K562 (cell line): ENCODE results near the gene AKT3. TPM values are rescaled to one million over a fixed set of nuclear protein-coding genes. Genes with fewer than 3 reads are reported as not detected.
A peak's percentile ranks its signal among the peaks of the same experiment; 100 is the strongest.

Experiments used
- ATAC-seq: fragments of 200-7000 bp; cut with Tn5 transposase; 3 replicates; pipeline ENCODE4 v1.9.1; 2020; ENCODE audit warnings: moderate library complexity
- BruUV-seq: library from RNA; stranded (reverse); fragments of 400-500 nt; replicated peaks from 2 replicates; lab custom pipeline; 2021; lab: Mats Ljungman, UMichigan
- CTCF ChIA-PET: fragments of 300-600 bp; formaldehyde crosslinking; extraction: SDS; loops from one replicate; lab custom pipeline; 2021; ENCODE audit warnings: low intra/inter-chr PET ratio; lab: Yijun Ruan, JAX
- POLR2A ChIA-PET: fragments of 300-600, 350-650 bp; sonication (Branson Sonifier 250); formaldehyde crosslinking; extraction: SDS; loops from one replicate; lab custom pipeline; 2021; ENCODE audit warnings: antibody characterized with exemption, inconsistent platforms; lab: Yijun Ruan, JAX
- DNase-seq, 4 experiments: peaks; one replicate each; pipeline versions ENCODE4 v3.0.0 to v3.0.0-alpha.2; 2011 to 2018; ENCODE audit warnings: low spot score in 3 of 4, mixed read lengths in 3 of 4; ENCODE audit errors: extremely low read depth in 1 of 4
- FAIRE-seq: peaks from 2 replicates; lab custom pipeline; 2011; peaks lifted over from hg19 to GRCh38; lab: Jason Lieb, UNC
- H2AFZ ChIP-seq: 2 replicates; pipeline ENCODE4 v1.6.0; 2011; ENCODE audit warnings: low read depth, low read length, control low read depth, inconsistent platforms
- H3K27ac ChIP-seq: fragments of 200-600 bp; 3 replicates; pipeline ENCODE4 v1.8.0; 2011; ENCODE audit warnings: low read depth, mild to moderate bottlenecking, control low read depth, inconsistent platforms, low read length, moderate library complexity, mixed read lengths; ENCODE audit errors: extremely low read depth
- H3K27me3 ChIP-seq, 2 experiments: fragments of 300-600 bp in 1 of 2; 2 replicates in 1 of 2; 3 replicates in 1 of 2; pipeline versions ENCODE4 v1.6.0 to v1.8.0; 2011; ENCODE audit warnings: inconsistent platforms in 2 of 2, low read length in 2 of 2, mild to moderate bottlenecking in 1 of 2, mixed read lengths in 1 of 2, moderate library complexity in 1 of 2; ENCODE audit not compliant: control insufficient read depth in 2 of 2, insufficient read depth in 2 of 2
- H3K36me3 ChIP-seq: fragments of 300-600 bp; 3 replicates; pipeline ENCODE4 v1.8.0; 2011; ENCODE audit warnings: mild to moderate bottlenecking, low read length, inconsistent platforms; ENCODE audit not compliant: control insufficient read depth, insufficient read depth
- H3K4me1 ChIP-seq, 2 experiments: fragments of 200-600 bp in 1 of 2; replicated peaks in 1 of 2; 2 replicates in 1 of 2; 3 replicates in 1 of 2; pipeline versions ENCODE4 v1.5.1 to v1.8.0; 2011; ENCODE audit warnings: inconsistent platforms in 2 of 2, low read length in 2 of 2, mild to moderate bottlenecking in 1 of 2, mixed read lengths in 1 of 2, moderate library complexity in 1 of 2; ENCODE audit not compliant: control insufficient read depth in 2 of 2, insufficient read depth in 2 of 2
- H3K4me2 ChIP-seq: 2 replicates; pipeline ENCODE4 v1.6.1; 2011; ENCODE audit warnings: low read length, control low read depth, inconsistent platforms, mixed read lengths; ENCODE audit not compliant: insufficient read depth
- H3K4me3 ChIP-seq: fragments of 200-600 bp; sonication (generic), shearing (Covaris generic); 2 replicates; pipeline ENCODE4 v1.5.1; 2016; ENCODE audit warnings: control low read depth, inconsistent platforms
- H3K79me2 ChIP-seq: fragments of 200-600 bp; 3 replicates; pipeline ENCODE4 v1.8.0; 2011; ENCODE audit warnings: low read length, inconsistent platforms; ENCODE audit not compliant: control insufficient read depth, insufficient read depth
- H3K9ac ChIP-seq, 2 experiments: 2 replicates each; pipeline versions ENCODE4 v1.6.0 to v1.6.1; 2011; ENCODE audit warnings: low read depth in 2 of 2, low read length in 2 of 2, control low read depth in 1 of 2, inconsistent platforms in 1 of 2, mild to moderate bottlenecking in 1 of 2, mixed read lengths in 1 of 2; ENCODE audit not compliant: insufficient read depth in 1 of 2
- H3K9me1 ChIP-seq: one replicate; pipeline ENCODE4 v1.6.0; 2011; ENCODE audit warnings: inconsistent platforms, mild to moderate bottlenecking, low read length, moderate library complexity; ENCODE audit not compliant: control insufficient read depth, insufficient read depth
- H3K9me3 ChIP-seq: replicated peaks from 2 replicates; pipeline ENCODE4 v1.5.1; 2011; ENCODE audit warnings: low read depth, low read length, inconsistent platforms; ENCODE audit not compliant: control insufficient read depth, insufficient read depth
- H4K20me1 ChIP-seq: replicated peaks from 2 replicates; pipeline ENCODE4 v1.6.1; 2011; ENCODE audit warnings: low read length, inconsistent platforms, mixed read lengths; ENCODE audit not compliant: control insufficient read depth, insufficient read depth
- CCAR2 ChIP-seq: fragments of 200-400 bp; formaldehyde crosslinking; IDR thresholded peaks from 2 replicates; pipeline ENCODE4 v1.6.1; 2017; ENCODE audit warnings: mild to moderate bottlenecking, low read depth, low read length
- CSDE1 ChIP-seq, 2 experiments: fragments of 450-650 bp; IDR thresholded peaks; 2 replicates each; pipeline ENCODE4 v1.6.1; 2016; ENCODE audit warnings: mild to moderate bottlenecking in 1 of 2
- DDX20 ChIP-seq: fragments of 450-650 bp; IDR thresholded peaks from 2 replicates; pipeline ENCODE4 v1.6.1; 2016; ENCODE audit warnings: missing genetic modification characterization, low read depth, mild to moderate bottlenecking, missing compliant biosample characterization, moderate library complexity
- NR1H2 ChIP-seq: sonication (generic); formaldehyde crosslinking; IDR thresholded peaks from 2 replicates; pipeline ENCODE4 v1.4.0; 2020; ENCODE audit warnings: mild to moderate bottlenecking, missing genetic modification reagents
- SRSF3 ChIP-seq: fragments of 200-400 bp; formaldehyde crosslinking; IDR thresholded peaks from 2 replicates; pipeline ENCODE4 v1.6.1; 2016; ENCODE audit warnings: mild to moderate bottlenecking, low read length, moderate library complexity; ENCODE audit not compliant: insufficient read depth
- ZNF239 ChIP-seq: fragments of 250-450 bp; sonication (Bioruptor Pico); IDR thresholded peaks from 2 replicates; pipeline ENCODE4 v1.4.0; 2020; ENCODE audit warnings: mild to moderate bottlenecking
- ZNF507 ChIP-seq: conservative IDR thresholded peaks from 2 replicates; pipeline ENCODE4 v1.6.1; 2017; ENCODE audit warnings: missing genetic modification characterization, missing compliant biosample characterization
- ZNF57 ChIP-seq: fragments of 450-650 bp; formaldehyde crosslinking; IDR thresholded peaks from 2 replicates; pipeline ENCODE4 v1.4.0; 2020; ENCODE audit warnings: mild to moderate bottlenecking, moderate library complexity
- WGBS: fragments of 100-300 bp; shearing (Covaris generic); methylation state at CpG from one replicate; pipeline ENCODE4 v1.1.6; 2016; ENCODE audit warnings: low coverage, mixed read lengths; ENCODE audit not compliant: insufficient coverage; ENCODE audit errors: missing lambda C conversion rate; 5-methylcytosine and 5-hydroxymethylcytosine counted together
- in situ Hi-C: fragments of 300-500 bp; cut with MboI; formaldehyde crosslinking; loops from 4 replicates; pipeline ENCODE4 v1.15.0; 2018; ENCODE audit warnings: inconsistent platforms, mixed read lengths
- intact Hi-C: fragments of 100-400 bp; cut with micrococcal nuclease; formaldehyde crosslinking; loops from 2 replicates; pipeline ENCODE4 v1.14.2; 2022
- polyA plus RNA-seq, 8 experiments: library from polyadenylated mRNA; depleted of rRNA in 4 of 8; stranded (reverse) in 5 of 8; unstranded in 3 of 8; fragments of >200 nt; fragmentation: Nextera tagmentation in 2 of 8; fragmentation: Illumina TruSeq in 1 of 8; extraction: Ambion mirVana in 2 of 8; extraction: Trizol in 1 of 8; gene quantifications; 2 replicates each; pipeline versions ENCODE4 v1.2.1 to v1.2.3, GENCODE V29; 2011 to 2014; ENCODE audit warnings: inconsistent platforms in 1 of 8, missing spikeins in 1 of 8
- total RNA-seq, 7 experiments: library from RNA; depleted of rRNA in 6 of 7; stranded (reverse); fragments of >200 nt in 6 of 7; fragmentation: Illumina TruSeq in 2 of 7; extraction: Trizol in 2 of 7; gene quantifications; 2 replicates each; pipeline versions ENCODE4 v1.2.1 to v1.2.3, GENCODE V29; 2011 to 2021; ENCODE audit warnings: low replicate concordance in 1 of 7
- TF ChIP-seq, protein P1 (sequence below), 2 experiments: fragments of 450-650 bp; conservative IDR thresholded peaks; 2 replicates each; pipeline ENCODE4 v1.6.1; 2017; ENCODE audit warnings: mild to moderate bottlenecking in 2 of 2, moderate library complexity in 2 of 2
- TF ChIP-seq, protein P2 (sequence below): fragments of 250-450 bp; sonication (Bioruptor Pico); IDR thresholded peaks from 2 replicates; pipeline ENCODE4 v1.8.0; 2021; ENCODE audit warnings: borderline replicate concordance, mild to moderate bottlenecking, moderate library complexity; ENCODE audit not compliant: poor library complexity, severe bottlenecking

Gene AKT3
- total and polyA plus RNA-seq, 9 of the 15 experiments (the other 6 are each of a cell fraction or from before 2014, with no cell fraction given), result 0.04 to 0.54 (median 0.18) TPM; not detected in 1

DNA sequence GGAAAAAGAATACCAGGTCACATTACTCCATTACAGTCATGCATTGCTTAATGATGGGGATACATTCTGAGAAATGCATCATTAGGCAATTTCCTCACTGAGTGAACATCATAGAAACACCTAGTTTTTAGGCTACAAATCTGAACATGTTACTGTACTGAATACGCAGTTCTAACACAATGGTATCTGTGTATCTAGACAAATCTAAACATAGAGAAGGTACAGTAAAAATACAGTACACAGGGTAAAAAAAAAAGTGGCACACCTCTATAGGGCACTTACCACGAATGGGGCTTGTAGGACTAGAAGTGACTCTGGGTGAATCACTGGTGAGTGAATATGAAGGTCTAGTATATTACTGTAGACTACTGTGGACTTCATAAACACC, 115.7 kb downstream of the AKT3 start (continued):
- TF ChIP-seq CSDE1 (IDR thresholded peaks at IDR 0.05) (no peak), NR1H2 (CRISPR knock-in tag) (no peak), CCAR2 (no peak), DDX20 (no peak), SRSF3 (no peak), ZNF239 (no peak)
- TF ChIP-seq, protein P1, sequence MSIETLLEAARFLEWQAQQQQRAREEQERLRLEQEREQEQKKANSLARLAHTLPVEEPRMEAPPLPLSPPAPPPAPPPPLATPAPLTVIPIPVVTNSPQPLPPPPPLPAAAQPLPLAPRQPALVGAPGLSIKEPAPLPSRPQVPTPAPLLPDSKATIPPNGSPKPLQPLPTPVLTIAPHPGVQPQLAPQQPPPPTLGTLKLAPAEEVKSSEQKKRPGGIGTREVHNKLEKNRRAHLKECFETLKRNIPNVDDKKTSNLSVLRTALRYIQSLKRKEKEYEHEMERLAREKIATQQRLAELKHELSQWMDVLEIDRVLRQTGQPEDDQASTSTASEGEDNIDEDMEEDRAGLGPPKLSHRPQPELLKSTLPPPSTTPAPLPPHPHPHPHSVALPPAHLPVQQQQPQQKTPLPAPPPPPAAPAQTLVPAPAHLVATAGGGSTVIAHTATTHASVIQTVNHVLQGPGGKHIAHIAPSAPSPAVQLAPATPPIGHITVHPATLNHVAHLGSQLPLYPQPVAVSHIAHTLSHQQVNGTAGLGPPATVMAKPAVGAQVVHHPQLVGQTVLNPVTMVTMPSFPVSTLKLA (conservative IDR thresholded peaks at IDR 0.05), result no peak
- TF ChIP-seq, all 486 proteins: peak for 0

DNA sequence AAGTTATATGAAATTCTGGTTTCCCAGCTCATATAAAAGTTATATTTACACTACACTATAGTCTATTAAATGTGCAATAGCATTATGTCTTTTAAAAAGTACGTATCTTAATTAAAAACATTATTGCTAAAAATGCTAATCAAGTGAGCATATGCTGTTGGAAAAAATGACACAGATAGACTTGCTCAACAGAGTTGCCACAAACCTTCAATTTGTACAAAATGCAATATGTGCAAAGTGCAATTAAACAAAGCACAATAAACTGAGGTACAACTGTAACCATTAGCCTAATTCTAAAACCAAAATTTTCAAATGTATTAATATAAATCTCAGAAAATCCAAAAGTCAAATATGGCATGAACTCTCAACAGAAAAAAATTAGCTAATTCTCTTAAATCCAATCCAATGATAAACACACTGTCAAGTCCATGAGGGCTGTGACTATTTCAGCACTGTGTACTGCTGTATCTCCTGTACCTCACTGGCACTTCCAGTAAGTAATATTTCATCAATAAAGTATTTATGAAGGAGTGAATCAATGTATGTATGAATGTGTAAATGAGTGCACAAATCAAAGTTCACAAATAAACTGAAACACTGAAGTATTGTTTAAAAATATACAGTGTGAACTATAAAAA, 116.3 kb downstream of the AKT3 start:
- in situ Hi-C loops, result no loop called here
- intact Hi-C loops, result no loop called here

More for the DNA sequence above, 116.3 kb downstream of the AKT3 start:
- DNase-seq (no peak), ATAC-seq (no peak), FAIRE-seq (no peak)
- Histone ChIP-seq H3K4me1 (peaks cover 0 to 3% of the 10 kb centered on the region in 2 experiments; a peak in 1 of 5 replicates), H3K36me3 (no peaks in the 10 kb centered on the region), H3K9ac (no peak overlapping the region), H3K9me1 (no peaks in the 10 kb centered on the region), H3K4me3 (no peak overlapping the region), H3K9me3 (0 out of 2 replicates have a peak, but pooled peaks cover 1% of the 10 kb centered on the region), H3K4me2 (no peak overlapping the region), H3K79me2 (no peaks in the 10 kb centered on the region), H2AFZ (no peak overlapping the region), H3K27ac (no peak overlapping the region), H4K20me1 (no peaks in the 10 kb centered on the region), H3K27me3 (no peaks in the 10 kb centered on the region)
- 0 out of 2 replicates have a peak, but pooled peaks have one; percentile 15 for TF ChIP-seq ZNF507 (tag)
- no peak for TF ChIP-seq ZNF57
- TF ChIP-seq, protein P2, sequence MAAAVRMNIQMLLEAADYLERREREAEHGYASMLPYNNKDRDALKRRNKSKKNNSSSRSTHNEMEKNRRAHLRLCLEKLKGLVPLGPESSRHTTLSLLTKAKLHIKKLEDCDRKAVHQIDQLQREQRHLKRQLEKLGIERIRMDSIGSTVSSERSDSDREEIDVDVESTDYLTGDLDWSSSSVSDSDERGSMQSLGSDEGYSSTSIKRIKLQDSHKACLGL (CRISPR knock-in tag), result no peak
- ChIA-PET POLR2A (interaction anchor here (1.2 kb wide), 1 partner anchor 23 kb away, joined by 3 read pairs; no protein-coding TSS in a partner anchor), CTCF (no interaction called here)
- 0% methylated on average over 1 of the region's 1 CpG for WGBS
- BruUV-seq, result no TSS peak
